Mucosa of descending colon (tissue), 3 donors: ENCODE measurements around the gene AADAT. TPM values are rescaled to one million over a fixed set of nuclear protein-coding genes. Genes with fewer than 3 reads are reported as not detected.

ENCODE experiments used
- ATAC-seq: fragments of 200-7000 bp; cut with Tn5 transposase; one replicate; pipeline ENCODE4 v1.9.1; 2020; ENCODE audit warnings: mild to moderate bottlenecking, moderate library complexity
- DNase-seq, 3 donors: peaks; one replicate each; pipeline ENCODE4 v3.0.0-alpha.2; 2020
- H3K36me3 ChIP-seq: fragments of 200-600 bp; one replicate; pipeline ENCODE4 v1.8.0; 2021; ENCODE audit warnings: low read depth, mild to moderate bottlenecking
- H3K4me1 ChIP-seq: fragments of 200-600 bp; one replicate; pipeline ENCODE4 v1.8.0; 2021; ENCODE audit warnings: low read depth, mild to moderate bottlenecking
- H3K4me3 ChIP-seq: fragments of 200-600 bp; one replicate; pipeline ENCODE4 v1.8.0; 2021; ENCODE audit warnings: mild to moderate bottlenecking
- H3K9me3 ChIP-seq: fragments of 200-600 bp; one replicate; pipeline ENCODE4 v1.8.0; 2021; ENCODE audit warnings: mild to moderate bottlenecking
- CTCF ChIP-seq: fragments of 200-600 bp; IDR thresholded peaks from one replicate; pipeline ENCODE4 v1.8.0; 2022; ENCODE audit warnings: antibody characterized with exemption, mild to moderate bottlenecking
- intact Hi-C, 2 donors: fragments of 100-400 bp; cut with DNase I in 1 of 2; cut with micrococcal nuclease in 1 of 2; formaldehyde crosslinking; loops; one replicate each; pipeline versions ENCODE4 v1.11.0 to v1.11.1; 2022; cut with DNase I, micrococcal nuclease
- total RNA-seq, 3 donors: library from RNA; stranded (reverse); fragmentation: NEBNext Ultra II Directional in 2 of 3; extraction: Animal tissue kit (Norgen Biotek cat#: 25700) in 2 of 3; gene quantifications; one replicate each; pipeline versions ENCODE4 v1.2.1 to v1.2.4, GENCODE V29; 2021 to 2023
- donor health status: DM: no; HTN: no; CAD: no; lungs with moderate emphysema.
- donor health status: DM: no; HTN: no; CAD: no.
- donor health status: DM: no; HTN: yes; CAD: no.

Gene AADAT
- total RNA-seq, 3 donors from 2014 or later, result 3.2 to 5.5 (median 4.9) TPM

GRCh38 chr4:170111546-170111945, 21.8 kb upstream of the AADAT start:
- no peaks in the 10 kb centered on the region for H3K9me3 ChIP-seq
- H3K4me3 ChIP-seq, result no peak overlapping the region
- no peaks in the 10 kb centered on the region for H3K4me1 ChIP-seq
- intact Hi-C loops, result no loop called here
- no peak for TF ChIP-seq CTCF
- no peak for ATAC-seq
- H3K36me3 ChIP-seq, result no peaks in the 10 kb centered on the region
- no peak for DNase-seq

GRCh38 chr4:170111085-170111484, 21.3 kb upstream of the AADAT start:
- no peaks in the 10 kb centered on the region for H3K9me3 ChIP-seq
- no peak for TF ChIP-seq CTCF
- H3K36me3 ChIP-seq, result no peaks in the 10 kb centered on the region
- DNase-seq, result no peak
- intact Hi-C loops, result no loop called here
- no peaks in the 10 kb centered on the region for H3K4me1 ChIP-seq
- no peak for ATAC-seq
- no peak overlapping the region for H3K4me3 ChIP-seq

GRCh38 chr4:170110285-170110672, 20.5 kb upstream of the AADAT start:
- H3K4me1 ChIP-seq, result no peaks in the 10 kb centered on the region
- ATAC-seq (no peak), DNase-seq (no peak)
- H3K36me3 ChIP-seq, result no peaks in the 10 kb centered on the region
- intact Hi-C loops, result no loop called here
- no peaks in the 10 kb centered on the region for H3K9me3 ChIP-seq
- H3K4me3 ChIP-seq, result no peak overlapping the region
- no peak for TF ChIP-seq CTCF

GRCh38 chr4:170109586-170110284, 20.0 kb upstream of the AADAT start:
- Histone ChIP-seq H3K9me3 (no peaks in the 10 kb centered on the region), H3K36me3 (no peaks in the 10 kb centered on the region), H3K4me1 (no peaks in the 10 kb centered on the region), H3K4me3 (no peak overlapping the region)
- intact Hi-C loops, result no loop called here
- ATAC-seq (no peak), DNase-seq (no peak)
- no peak for TF ChIP-seq CTCF

- no peaks in the 10 kb centered on the region for H3K9me3 ChIP-seq
- ATAC-seq, result no peak
Measured at GRCh38 chr4:170106900-170107299, 17.1 kb upstream of the AADAT start.

More at GRCh38 chr4:170106900-170107299, 17.1 kb upstream of the AADAT start:
- no peak for TF ChIP-seq CTCF
- Histone ChIP-seq H3K4me1 (no peaks in the 10 kb centered on the region), H3K36me3 (no peaks in the 10 kb centered on the region), H3K4me3 (no peak overlapping the region)
- intact Hi-C loops, result no loop called here
- no peak for DNase-seq
